GM21367 (cell line): ENCODE results near the gene P3H4.

ENCODE experiments used
- ATAC-seq: cut with Tn5 transposase; IDR thresholded peaks from one replicate; pipeline ENCODE4 v1.9.1; 2021; ENCODE audit not compliant: unreplicated experiment

The P3H4 gene

DNA sequence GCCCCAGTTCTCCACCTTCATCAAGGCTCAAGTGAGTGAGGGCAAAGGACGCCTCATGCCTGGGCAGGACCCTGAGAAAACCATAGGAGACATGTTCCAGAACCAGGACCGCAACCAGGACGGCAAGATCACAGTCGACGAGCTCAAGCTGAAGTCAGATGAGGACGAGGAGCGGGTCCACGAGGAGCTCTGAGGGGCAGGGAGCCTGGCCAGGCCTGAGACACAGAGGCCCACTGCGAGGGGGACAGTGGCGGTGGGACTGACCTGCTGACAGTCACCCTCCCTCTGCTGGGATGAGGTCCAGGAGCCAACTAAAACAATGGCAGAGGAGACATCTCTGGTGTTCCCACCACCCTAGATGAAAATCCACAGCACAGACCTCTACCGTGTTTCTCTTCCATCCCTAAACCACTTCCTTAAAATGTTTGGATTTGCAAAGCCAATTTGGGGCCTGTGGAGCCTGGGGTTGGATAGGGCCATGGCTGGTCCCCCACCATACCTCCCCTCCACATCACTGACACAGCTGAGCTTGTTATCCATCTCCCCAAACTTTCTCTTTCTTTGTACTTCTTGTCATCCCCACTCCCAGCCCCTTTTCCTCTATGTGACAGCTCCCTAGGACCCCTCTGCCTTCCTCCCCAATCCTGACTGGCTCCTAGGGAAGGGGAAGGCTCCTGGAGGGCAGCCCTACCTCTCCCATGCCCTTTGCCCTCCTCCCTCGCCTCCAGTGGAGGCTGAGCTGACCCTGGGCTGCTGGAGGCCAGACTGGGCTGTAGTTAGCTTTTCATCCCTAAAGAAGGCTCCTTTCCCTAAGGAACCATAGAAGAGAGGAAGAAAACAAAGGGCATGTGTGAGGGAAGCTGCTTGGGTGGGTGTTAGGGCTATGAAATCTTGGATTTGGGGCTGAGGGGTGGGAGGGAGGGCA is 10.7 kb upstream of the P3H4 start:
- ATAC-seq, result no peak

DNA sequence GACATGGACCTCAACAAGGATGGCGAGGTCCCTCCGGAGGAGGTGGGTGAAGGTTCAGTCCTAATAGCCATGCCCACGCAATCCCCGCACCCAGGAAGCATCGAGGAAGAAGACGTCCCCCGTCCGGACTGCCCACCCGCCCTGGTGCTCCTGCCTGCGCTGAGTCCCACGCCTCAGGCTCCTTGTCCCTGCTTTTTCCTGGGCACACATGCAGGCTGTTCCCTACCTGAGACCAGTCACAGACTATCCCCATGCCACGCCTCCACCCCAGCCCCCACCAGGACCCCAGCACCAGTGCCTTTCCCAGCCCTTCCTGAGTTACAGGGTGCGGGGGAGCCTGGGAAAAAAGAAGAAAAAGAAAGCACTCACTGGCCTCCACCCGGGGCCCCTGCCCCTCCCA is 10.0 kb upstream of the P3H4 start:
- no peak for ATAC-seq

- ATAC-seq, result no peak
Measured at GRCh38 chr17:41818024-41818423, 6.3 kb upstream of the P3H4 start.

- no peak for ATAC-seq
Measured at GRCh38 chr17:41816637-41817320, 5.0 kb upstream of the P3H4 start.

DNA sequence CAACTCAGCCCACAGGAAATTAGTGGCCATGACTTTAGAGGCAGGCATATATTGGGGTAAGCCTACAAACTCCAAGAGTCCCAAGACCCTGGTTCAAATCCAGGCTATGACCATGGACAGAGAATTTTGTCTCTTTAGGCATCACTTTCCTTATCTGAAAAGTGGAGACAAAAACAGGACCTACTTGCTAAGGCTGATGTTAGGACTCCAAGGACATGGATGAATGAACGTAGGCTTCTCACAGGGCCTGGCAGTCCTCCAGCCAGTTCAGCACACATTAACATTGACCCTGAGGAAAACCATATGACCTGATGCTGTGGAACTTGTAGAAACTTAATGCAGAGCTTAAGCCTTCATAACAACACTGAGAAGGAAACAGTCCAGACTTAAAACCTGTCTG is 2.4 kb upstream of the P3H4 start:
- no peak for ATAC-seq

- ATAC-seq, result no peak
Measured at GRCh38 chr17:41813699-41814124, 2.0 kb upstream of the P3H4 start.

GRCh38 chr17:41813152-41813680 is 1.5 kb upstream of the P3H4 start:
- ATAC-seq, result no peak

DNA sequence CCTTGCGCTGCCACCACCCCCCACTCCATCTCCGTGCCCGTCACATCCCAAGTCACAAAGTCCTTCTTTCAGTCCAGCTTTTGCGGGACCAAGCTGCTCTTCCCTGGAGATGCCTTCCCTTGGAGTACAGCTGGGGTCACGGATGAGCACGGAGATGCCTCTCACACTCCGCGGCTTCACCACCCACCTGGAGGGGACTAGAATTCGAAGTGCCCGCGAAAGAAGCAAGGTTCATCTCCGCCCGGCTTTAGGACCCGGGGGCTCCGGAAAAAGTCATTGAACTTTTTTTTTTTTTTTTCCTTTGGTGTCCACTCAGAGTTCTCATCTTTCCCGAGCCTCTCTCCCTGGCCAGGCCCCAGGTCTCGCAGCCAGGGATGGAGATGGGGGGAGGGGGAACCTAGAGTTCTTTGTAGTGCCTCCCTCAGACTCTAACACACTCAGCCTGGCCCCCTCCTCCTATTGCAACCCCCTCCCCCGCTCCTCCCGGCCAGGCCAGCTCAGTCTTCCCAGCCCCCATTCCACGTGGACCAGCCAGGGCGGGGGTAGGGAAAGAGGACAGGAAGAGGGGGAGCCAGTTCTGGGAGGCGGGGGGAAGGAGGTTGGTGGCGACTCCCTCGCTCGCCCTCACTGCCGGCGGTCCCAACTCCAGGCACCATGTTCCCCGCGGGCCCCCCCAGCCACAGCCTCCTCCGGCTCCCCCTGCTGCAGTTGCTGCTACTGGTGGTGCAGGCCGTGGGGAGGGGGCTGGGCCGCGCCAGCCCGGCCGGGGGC is 817 bp upstream of the P3H4 start, which contains the start of gene FKBP10:
Gene FKBP10 (plus strand): TSS at position 624 of the 771 bp plus-strand sequence. CDS start 31 bp downstream, at position 655.
- no peak for ATAC-seq

DNA sequence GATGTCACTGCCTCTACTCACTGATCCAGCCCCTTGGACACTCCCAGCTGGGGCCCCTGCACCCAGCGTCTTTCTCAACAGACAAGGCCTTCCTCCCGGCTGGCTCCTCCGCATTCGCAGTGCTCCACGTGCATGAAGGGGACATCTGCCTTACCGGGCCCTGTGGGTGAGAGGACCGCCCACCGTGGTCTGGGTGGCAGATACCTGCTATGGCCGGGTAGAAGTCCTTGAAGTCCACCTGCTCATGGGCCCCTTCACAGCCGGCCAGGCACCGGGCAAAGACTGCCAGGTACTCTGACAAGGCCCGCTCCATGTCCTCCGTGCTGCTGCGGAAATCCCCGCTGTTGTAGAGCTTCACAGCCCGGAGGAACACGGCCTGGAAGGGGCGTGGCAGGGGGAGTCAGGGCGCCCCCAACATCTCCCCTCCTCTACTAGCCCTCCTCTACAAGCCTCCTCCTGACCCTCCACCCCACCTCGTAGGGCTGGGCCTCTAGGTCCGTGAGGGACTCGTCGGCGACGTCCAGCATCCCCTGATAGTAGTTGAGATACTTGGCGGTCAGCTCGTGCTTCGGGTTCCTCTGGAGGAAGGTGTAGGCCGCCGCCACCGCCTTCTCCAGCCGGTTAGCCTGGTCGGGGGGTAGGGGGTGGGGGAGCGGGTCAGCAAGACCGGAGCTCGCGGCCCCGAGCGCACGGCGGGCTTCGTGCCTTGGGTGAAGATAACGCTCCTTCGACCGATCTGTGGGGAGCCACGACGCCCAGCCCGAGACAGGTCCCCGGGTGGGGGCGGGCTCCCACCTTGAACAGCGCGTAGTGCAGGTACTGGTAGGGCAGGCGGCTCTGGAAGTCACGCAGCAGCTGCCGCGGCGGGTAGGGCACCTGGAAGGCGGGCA is 845 bp downstream of the P3H4 start:
- ATAC-seq, result no peak

DNA sequence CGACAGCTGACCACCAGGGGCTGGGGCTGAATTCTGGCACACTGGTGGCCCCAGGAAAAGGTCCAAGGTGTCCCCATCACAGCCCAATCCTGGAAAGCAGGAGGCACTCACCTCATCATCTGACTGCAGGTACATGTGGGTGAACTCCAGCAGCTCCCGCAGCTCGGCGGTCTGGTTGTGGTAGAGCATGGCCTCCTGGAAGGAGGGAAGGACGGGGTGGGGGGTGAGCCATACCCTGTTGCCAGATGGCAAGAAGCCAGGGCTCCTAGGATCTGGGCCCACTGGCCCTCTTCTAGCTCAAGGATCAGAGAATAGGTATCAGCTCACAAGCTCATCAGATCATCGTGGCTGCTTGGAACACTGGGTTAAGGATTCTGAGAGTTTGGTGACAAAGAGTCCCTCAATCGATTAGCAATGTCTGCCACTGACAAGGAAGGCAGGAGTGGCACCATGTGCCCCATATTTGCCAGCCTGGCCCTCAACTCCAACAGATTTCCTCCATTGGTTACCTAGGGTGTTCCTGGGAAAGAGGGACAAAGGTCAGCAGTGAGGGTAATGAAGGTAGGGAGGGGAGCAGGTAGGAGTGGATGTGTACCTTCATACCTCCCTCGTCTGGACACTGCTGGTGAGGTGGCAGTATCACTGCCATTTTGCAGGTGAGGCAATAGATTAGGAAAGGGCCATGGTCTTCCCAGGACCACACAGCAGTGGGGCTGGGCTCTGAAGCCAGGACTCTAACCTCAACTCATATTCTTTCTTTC is 4.9 kb downstream of the P3H4 start:
- ATAC-seq, result no peak

DNA sequence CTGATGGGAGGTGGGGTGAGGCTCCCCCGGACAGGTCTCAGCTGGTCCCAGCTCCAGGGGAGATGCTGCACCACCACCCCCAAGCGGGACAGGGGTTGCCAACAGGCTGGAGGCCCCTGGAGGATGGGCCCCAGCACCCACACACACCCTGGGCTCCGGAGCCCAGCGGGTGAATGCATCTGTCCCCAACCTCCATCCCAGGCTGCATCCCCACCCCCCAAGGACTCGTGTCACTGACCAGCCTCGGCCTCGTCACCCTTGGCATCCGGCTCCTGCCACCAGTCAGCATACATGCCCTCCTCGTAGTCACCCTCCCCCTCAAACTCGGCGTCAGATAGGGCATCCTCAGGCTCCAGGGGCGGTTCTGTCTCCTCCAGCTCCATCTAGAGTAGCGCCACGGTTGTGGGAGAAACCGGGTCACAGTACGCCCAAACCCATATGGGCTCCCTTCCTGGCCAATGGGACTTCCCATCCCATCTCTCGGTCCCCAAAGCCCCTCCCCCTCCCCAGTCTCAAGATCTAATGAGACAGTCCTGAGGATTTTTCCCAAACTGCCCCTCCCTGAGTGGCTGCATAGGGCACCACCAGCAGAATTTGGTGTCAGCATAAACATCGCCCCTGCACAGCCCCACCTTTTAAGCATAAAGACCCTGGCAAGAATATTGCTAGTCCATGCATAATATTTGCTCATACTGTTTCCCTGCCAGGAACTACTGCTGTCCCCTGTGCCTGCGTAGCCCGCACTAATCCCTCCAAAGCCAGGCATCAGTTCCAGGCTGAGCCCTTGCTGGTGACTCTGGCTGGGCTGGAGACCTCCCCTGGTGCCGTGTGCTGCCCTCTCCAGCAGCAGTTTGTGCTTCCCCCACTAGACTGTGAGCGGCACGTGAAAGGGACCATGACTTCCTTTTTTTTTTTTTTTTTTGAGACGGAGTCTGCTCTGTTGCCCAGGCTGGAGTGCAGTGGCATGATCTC is 8.4 kb downstream of the P3H4 start:
- ATAC-seq, result no peak

- ATAC-seq, result no peak
Measured at GRCh38 chr17:41801374-41802271, 10.1 kb downstream of the P3H4 start.

- no peak for ATAC-seq
Measured at GRCh38 chr17:41800601-41801373, 11.0 kb downstream of the P3H4 start.

DNA sequence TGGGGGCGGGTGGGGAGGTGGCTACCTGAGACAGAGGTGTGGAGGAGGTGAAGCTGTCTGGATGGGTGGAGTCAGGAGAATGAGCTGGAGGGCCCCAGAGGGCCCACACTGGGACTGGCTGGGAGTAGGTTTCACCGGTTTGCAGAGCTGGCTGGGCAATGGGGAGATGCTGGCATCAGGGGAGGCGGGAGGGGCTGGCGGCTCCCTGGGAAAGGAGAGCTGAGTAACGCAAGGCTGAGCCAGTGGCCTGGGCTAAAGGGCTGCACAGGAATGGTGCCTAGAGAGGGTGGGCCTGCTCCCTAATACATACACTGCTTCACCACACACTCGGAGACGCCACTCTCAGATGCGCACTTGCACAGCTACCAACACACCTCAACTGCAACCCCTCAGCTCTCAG is 12.4 kb downstream of the P3H4 start:
- no peak for ATAC-seq

DNA sequence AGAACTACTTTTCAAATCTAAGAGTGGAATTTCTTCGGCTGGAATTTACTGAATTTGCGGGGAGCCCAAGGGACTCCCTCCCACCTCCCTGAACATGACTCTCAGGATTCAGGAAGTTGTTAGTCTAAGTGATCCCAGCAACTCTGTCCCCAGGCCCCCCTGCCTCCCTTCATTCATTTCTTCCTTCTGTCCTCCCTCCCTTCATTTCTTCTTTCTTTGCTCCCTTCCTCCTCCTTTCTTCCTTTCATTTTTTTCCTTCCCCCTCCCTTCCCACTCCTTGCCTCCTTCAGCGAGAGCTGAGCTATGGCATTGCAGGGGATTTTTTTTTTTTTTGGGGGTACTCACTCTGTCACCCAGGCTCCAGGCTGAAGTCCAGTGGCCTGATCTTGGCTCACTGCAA is 14.4 kb downstream of the P3H4 start:
- ATAC-seq, result no peak

DNA sequence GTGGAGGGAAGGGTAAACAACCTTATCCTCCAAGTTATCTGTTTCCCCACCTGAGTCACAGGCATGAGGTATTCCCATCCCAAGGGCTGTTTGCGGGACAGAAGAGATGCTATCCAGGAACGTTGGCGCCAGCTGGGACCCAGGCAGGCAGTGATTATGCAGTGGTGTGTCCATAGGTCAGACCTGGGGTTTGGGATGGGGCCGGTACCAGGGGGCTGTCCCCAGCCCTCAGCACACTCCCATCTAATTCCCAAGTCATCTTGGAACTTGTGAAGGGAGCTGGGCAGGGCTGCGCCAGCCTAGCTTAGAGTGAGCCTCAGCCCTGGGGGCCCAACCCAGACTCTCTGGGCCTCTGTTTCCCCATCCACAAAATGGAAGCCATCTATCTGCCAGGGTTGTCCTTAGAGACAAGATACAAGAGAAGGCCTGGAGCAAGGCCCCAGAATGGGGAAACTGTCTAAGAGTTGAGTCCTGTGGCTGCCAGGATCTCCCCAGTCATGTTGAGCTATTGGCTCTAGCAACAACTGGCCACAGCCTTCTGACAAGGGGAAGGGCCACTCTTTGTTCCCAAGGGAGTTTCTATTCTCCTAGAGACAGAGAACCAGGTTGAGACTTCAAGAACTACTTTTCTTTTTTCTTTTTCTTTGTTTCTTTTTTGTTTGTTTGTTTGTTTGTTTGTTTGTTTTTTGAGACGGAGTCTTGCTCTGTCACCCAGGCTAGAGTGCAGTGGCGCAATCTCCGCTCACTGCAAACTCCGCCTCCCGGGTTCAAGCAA is 15.4 kb downstream of the P3H4 start:
- ATAC-seq, result no peak
